Lower leg skin (tissue), 3 donors: ENCODE results near the gene CNDP2.

Experiments used
- POLR2A ChIP-seq, 2 donors: fragments of 450-650 bp; IDR thresholded peaks; one replicate each; pipeline ENCODE4 v1.6.1; 2016 to 2017; ENCODE audit warnings: antibody characterized with exemption in 2 of 2, mild to moderate bottlenecking in 1 of 2, moderate library complexity in 1 of 2
- TF ChIP-seq, protein P1 (sequence below), 3 donors: fragments of 450-650 bp; IDR thresholded peaks; one replicate each; pipeline ENCODE4 v1.5.1; 2016; ENCODE audit warnings: antibody characterized with exemption in 3 of 3, mild to moderate bottlenecking in 3 of 3, moderate library complexity in 2 of 3

GRCh38 chr18:74562775-74563174 is 66.6 kb downstream of the CNDP2 start:
- no peak for TF ChIP-seq POLR2A (IDR thresholded peaks at IDR 0.05)
- TF ChIP-seq, protein P1, sequence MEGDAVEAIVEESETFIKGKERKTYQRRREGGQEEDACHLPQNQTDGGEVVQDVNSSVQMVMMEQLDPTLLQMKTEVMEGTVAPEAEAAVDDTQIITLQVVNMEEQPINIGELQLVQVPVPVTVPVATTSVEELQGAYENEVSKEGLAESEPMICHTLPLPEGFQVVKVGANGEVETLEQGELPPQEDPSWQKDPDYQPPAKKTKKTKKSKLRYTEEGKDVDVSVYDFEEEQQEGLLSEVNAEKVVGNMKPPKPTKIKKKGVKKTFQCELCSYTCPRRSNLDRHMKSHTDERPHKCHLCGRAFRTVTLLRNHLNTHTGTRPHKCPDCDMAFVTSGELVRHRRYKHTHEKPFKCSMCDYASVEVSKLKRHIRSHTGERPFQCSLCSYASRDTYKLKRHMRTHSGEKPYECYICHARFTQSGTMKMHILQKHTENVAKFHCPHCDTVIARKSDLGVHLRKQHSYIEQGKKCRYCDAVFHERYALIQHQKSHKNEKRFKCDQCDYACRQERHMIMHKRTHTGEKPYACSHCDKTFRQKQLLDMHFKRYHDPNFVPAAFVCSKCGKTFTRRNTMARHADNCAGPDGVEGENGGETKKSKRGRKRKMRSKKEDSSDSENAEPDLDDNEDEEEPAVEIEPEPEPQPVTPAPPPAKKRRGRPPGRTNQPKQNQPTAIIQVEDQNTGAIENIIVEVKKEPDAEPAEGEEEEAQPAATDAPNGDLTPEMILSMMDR (IDR thresholded peaks at IDR 0.05), result no peak
